GM19467 (cell line): Measurements from ENCODE around the gene SCNN1A.

ENCODE experiments used
- ATAC-seq: cut with Tn5 transposase; IDR thresholded peaks from one replicate; pipeline ENCODE4 v1.9.1; 2021; ENCODE audit warnings: mild to moderate bottlenecking, moderate library complexity; ENCODE audit not compliant: unreplicated experiment

Gene SCNN1A

DNA sequence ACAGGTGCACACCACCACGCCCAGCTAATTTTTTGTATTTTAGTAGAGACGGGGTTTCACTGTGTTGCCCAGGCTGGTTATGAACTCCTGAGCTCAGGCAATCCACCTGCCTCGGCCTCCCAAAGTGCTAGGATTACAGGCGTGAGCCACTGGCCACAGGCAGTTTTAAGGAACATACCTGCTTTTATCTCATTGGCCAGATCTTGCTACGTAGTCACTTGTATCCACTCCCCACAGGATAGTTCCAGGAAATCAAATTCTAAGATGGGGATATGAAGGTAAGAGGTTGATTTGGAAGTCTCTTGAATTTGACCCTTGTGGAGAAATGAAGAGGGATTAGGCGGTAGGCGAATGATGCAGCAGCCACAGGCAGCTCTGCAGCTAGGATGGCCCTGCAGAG, 73.6 kb downstream of the SCNN1A start:
- no peak for ATAC-seq

DNA sequence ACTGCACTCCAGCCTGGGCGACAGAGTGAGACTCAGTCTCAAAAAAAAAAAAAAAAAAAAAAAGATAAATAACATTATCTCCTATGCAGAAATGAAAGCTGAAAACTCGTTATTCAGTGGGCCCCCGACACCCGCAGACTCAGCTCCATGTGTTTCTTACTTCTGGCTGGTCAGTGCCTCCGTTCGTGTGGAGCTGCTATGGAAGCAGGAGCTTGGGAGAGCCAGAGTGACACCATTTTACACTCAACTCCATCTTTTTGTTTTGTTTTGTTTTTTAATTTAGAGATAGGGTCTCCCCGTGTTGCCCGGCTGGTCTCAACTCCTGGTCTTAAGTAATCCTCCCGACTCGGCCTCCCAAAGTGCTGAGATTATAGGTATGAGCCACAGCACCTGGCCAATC, 78.2 kb downstream of the SCNN1A start:
- ATAC-seq: no peak
